ENCODE data around the gene NELL2. TPM values are rescaled to one million over a fixed set of nuclear protein-coding genes. Genes with fewer than 3 reads are reported as not detected.

NELL2 gene
- polyA plus RNA-seq, 1 donor = 99.9 TPM

DNA sequence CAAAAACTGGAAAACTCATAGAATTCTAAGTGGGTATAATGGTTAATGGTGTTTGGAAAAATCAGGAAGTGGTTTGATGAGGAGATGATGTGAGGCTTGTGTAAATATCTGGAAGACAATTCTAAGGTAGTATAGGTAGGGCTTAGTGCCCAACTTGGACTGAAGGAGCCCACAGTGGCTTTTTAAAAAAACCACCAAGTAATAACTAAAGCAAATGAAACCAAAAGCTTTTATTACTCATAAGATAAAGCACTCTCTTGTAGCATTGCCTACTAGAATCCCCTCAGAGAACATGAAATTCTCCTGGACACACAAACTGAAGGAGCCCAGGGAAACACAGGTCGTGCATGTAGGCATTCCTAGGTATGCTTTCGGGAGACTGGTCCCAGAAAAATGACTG is 324.5 kb downstream of the NELL2 start:
- no peak overlapping the region for H3K4me3 ChIP-seq (ENCODE audit: low read length)
- no peaks in the 10 kb centered on the region for H3K9me3 ChIP-seq (ENCODE audit: control insufficient read depth, low read depth, low read length)
- no peak overlapping the region for H3K27ac ChIP-seq (ENCODE audit: low read length)
- no CpG with 5 or more reads among the region's 2 CpGs for WGBS (ENCODE audit: insufficient coverage, low lambda C conversion rate)
- DNase-seq = no peak
- no peaks in the 10 kb centered on the region for H3K4me1 ChIP-seq (ENCODE audit: control insufficient read depth, insufficient read depth, low read length)
- no peaks in the 10 kb centered on the region for H3K27me3 ChIP-seq (ENCODE audit: control insufficient read depth, insufficient read depth, low read length)
- H3K36me3 ChIP-seq (ENCODE audit: control insufficient read depth, insufficient read depth, low read length) = no peaks in the 10 kb centered on the region

GRCh38 chr12:44550377-44550776 is 325.7 kb downstream of the NELL2 start:
- no peak for DNase-seq
- no peaks in the 10 kb centered on the region for H3K27me3 ChIP-seq (ENCODE audit: control insufficient read depth, insufficient read depth, low read length)
- H3K9me3 ChIP-seq (ENCODE audit: control insufficient read depth, low read depth, low read length) = no peaks in the 10 kb centered on the region
- H3K36me3 ChIP-seq (ENCODE audit: control insufficient read depth, insufficient read depth, low read length) = no peaks in the 10 kb centered on the region
- no peak overlapping the region for H3K27ac ChIP-seq (ENCODE audit: low read length)
- H3K4me3 ChIP-seq (ENCODE audit: low read length) = no peak overlapping the region
- WGBS (ENCODE audit: insufficient coverage, low lambda C conversion rate) = 94% methylated on average over 2 of the region's 5 CpGs
- no peaks in the 10 kb centered on the region for H3K4me1 ChIP-seq (ENCODE audit: control insufficient read depth, insufficient read depth, low read length)

GRCh38 chr12:44546060-44546459 is 330.1 kb downstream of the NELL2 start:
- 100% methylated on average over 1 of the region's 1 CpG for WGBS (ENCODE audit: insufficient coverage, low lambda C conversion rate)
- Histone ChIP-seq H3K27me3 (ENCODE audit: control insufficient read depth, insufficient read depth, low read length) (no peaks in the 10 kb centered on the region), H3K9me3 (ENCODE audit: control insufficient read depth, low read depth, low read length) (no peaks in the 10 kb centered on the region), H3K27ac (ENCODE audit: low read length) (no peak overlapping the region), H3K4me3 (ENCODE audit: low read length) (no peak overlapping the region), H3K4me1 (ENCODE audit: control insufficient read depth, insufficient read depth, low read length) (no peaks in the 10 kb centered on the region), H3K36me3 (ENCODE audit: control insufficient read depth, insufficient read depth, low read length) (no peaks in the 10 kb centered on the region)
- no peak for DNase-seq

DNA sequence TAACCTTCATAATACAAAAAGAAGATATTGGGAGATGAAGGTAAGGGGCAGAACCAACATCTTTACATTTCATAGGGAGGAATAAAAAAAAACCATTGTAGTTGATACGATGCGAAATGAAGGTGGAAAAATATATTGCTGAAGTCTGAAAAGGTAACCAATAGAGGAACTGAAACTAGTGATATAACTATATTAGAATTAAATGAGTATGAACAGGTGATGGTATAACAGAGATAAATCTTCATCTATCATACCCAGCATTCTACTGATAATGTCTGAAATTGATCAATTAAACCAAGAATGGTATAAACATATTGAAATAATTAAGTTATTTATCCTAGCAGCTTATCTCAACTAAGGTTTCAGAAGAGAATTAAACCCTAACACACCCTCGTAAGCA is 332.1 kb downstream of the NELL2 start:
- 100% methylated on average over 2 of the region's 3 CpGs for WGBS (ENCODE audit: insufficient coverage, low lambda C conversion rate)
- Histone ChIP-seq H3K27me3 (ENCODE audit: control insufficient read depth, insufficient read depth, low read length) (no peaks in the 10 kb centered on the region), H3K4me3 (ENCODE audit: low read length) (no peak overlapping the region), H3K4me1 (ENCODE audit: control insufficient read depth, insufficient read depth, low read length) (no peaks in the 10 kb centered on the region), H3K9me3 (ENCODE audit: control insufficient read depth, low read depth, low read length) (no peaks in the 10 kb centered on the region), H3K27ac (ENCODE audit: low read length) (no peak overlapping the region), H3K36me3 (ENCODE audit: control insufficient read depth, insufficient read depth, low read length) (no peaks in the 10 kb centered on the region)
- no peak for DNase-seq

GRCh38 chr12:44542716-44543115 is 333.4 kb downstream of the NELL2 start:
- H3K4me1 ChIP-seq (ENCODE audit: control insufficient read depth, insufficient read depth, low read length) = no peaks in the 10 kb centered on the region
- WGBS (ENCODE audit: insufficient coverage, low lambda C conversion rate) = no CpG with 5 or more reads among the region's 1 CpG
- H3K9me3 ChIP-seq (ENCODE audit: control insufficient read depth, low read depth, low read length) = no peaks in the 10 kb centered on the region
- no peaks in the 10 kb centered on the region for H3K36me3 ChIP-seq (ENCODE audit: control insufficient read depth, insufficient read depth, low read length)
- no peak overlapping the region for H3K27ac ChIP-seq (ENCODE audit: low read length)
- no peak overlapping the region for H3K4me3 ChIP-seq (ENCODE audit: low read length)
- no peaks in the 10 kb centered on the region for H3K27me3 ChIP-seq (ENCODE audit: control insufficient read depth, insufficient read depth, low read length)
- no peak for DNase-seq

- Histone ChIP-seq H3K27me3 (ENCODE audit: control insufficient read depth, insufficient read depth, low read length) (no peaks in the 10 kb centered on the region), H3K9me3 (ENCODE audit: control insufficient read depth, low read depth, low read length) (no peaks in the 10 kb centered on the region), H3K4me3 (ENCODE audit: low read length) (no peak overlapping the region), H3K36me3 (ENCODE audit: control insufficient read depth, insufficient read depth, low read length) (no peaks in the 10 kb centered on the region), H3K27ac (ENCODE audit: low read length) (no peak overlapping the region), H3K4me1 (ENCODE audit: control insufficient read depth, insufficient read depth, low read length) (no peaks in the 10 kb centered on the region)
- no peak for DNase-seq
Observed at GRCh38 chr12:44537354-44537753, 338.8 kb downstream of the NELL2 start.

- WGBS (ENCODE audit: insufficient coverage, low lambda C conversion rate) = no CpG with 5 or more reads among the region's 1 CpG
- no peaks in the 10 kb centered on the region for H3K36me3 ChIP-seq (ENCODE audit: control insufficient read depth, insufficient read depth, low read length)
- H3K4me1 ChIP-seq (ENCODE audit: control insufficient read depth, insufficient read depth, low read length) = no peaks in the 10 kb centered on the region
- no peaks in the 10 kb centered on the region for H3K9me3 ChIP-seq (ENCODE audit: control insufficient read depth, low read depth, low read length)
- no peaks in the 10 kb centered on the region for H3K27me3 ChIP-seq (ENCODE audit: control insufficient read depth, insufficient read depth, low read length)
- no peak for DNase-seq
- H3K27ac ChIP-seq (ENCODE audit: low read length) = no peak overlapping the region
- H3K4me3 ChIP-seq (ENCODE audit: low read length) = no peak overlapping the region
Observed at GRCh38 chr12:44532940-44533339, 343.2 kb downstream of the NELL2 start.

DNA sequence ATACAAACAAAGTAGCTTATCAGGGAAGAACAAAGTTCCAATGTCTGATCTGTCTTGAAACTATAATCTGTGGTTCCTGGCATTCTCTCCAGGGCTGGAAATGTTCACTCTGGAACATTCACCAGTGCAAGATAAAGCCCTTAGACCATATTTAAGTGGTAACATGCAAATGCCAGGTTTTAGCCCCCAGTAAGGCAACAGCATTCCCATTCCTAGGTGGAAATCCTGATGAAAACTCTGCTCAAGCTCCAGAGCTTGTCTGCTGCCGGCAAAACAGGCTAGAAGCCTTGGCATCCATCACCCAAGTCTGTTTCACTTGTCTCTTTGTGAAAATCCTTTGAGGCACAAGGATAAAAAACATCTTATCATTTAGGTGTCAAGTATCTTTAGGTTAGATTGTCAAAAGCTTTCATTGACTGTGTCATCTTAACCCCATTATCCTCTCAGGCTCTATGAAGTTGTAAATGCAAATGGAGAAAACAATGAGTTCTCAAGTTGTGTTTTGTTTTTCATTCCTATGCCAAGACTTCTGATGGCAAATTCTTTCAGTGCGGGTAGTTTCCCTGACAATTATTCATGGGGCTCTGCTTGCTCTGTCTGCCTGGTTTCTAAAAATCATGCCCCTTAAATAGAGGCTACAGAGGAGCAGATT is 344.7 kb downstream of the NELL2 start:
- Histone ChIP-seq H3K36me3 (ENCODE audit: control insufficient read depth, insufficient read depth, low read length) (no peaks in the 10 kb centered on the region), H3K4me1 (ENCODE audit: control insufficient read depth, insufficient read depth, low read length) (no peaks in the 10 kb centered on the region), H3K4me3 (ENCODE audit: low read length) (no peak overlapping the region), H3K27ac (ENCODE audit: low read length) (no peak overlapping the region), H3K9me3 (ENCODE audit: control insufficient read depth, low read depth, low read length) (no peaks in the 10 kb centered on the region), H3K27me3 (ENCODE audit: control insufficient read depth, insufficient read depth, low read length) (no peaks in the 10 kb centered on the region)
- 80% methylated on average over 1 of the region's 2 CpGs for WGBS (ENCODE audit: insufficient coverage, low lambda C conversion rate)
- DNase-seq = no peak

GRCh38 chr12:44526655-44527182 is 349.4 kb downstream of the NELL2 start:
- H3K27me3 ChIP-seq (ENCODE audit: control insufficient read depth, insufficient read depth, low read length) = no peaks in the 10 kb centered on the region
- DNase-seq = no peak
- 85% methylated on average over 8 of the region's 9 CpGs for WGBS (ENCODE audit: insufficient coverage, low lambda C conversion rate)
- no peak overlapping the region for H3K27ac ChIP-seq (ENCODE audit: low read length)
- no peak overlapping the region for H3K4me3 ChIP-seq (ENCODE audit: low read length)
- no peaks in the 10 kb centered on the region for H3K4me1 ChIP-seq (ENCODE audit: control insufficient read depth, insufficient read depth, low read length)
- H3K36me3 ChIP-seq (ENCODE audit: control insufficient read depth, insufficient read depth, low read length) = no peaks in the 10 kb centered on the region
- H3K9me3 ChIP-seq (ENCODE audit: control insufficient read depth, low read depth, low read length) = no peaks in the 10 kb centered on the region

DNA sequence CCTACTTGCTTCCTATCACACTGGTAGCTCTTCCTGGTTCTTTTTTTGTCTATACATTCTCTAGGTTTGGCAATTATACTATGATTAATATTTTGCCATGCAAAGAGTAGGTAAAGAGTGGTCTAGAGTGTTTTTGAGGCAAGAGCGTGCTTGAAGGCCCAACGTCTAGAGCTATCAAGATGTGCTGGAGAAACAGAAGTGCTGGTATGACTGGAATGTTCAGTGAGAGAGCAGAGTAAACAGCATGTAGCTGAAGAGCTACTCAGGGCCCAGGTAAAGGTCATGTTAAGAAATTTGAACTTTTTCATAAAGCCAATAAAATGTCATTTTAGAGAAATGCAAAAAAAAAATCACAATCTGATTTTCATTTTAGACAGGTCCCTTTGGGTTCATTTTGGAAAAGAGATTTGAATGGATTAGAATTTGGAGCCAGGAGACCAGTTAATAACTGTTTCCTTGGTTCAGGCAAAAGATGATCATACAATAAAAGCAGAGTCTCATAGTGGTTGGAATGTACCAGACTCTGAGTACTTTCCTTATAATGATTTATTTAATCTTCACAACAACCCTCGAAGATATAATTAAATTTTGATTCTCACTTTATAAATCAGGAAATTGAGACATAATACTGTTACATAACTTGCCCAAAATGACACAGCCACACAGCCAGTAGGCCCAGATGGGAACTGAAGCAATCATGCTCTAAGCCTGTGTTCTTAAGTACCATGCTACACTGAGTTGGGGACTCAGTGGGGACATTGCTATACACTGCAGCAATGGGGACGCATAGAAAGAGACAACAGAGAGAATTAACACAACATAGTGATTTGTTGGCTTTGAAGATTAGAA is 350.1 kb downstream of the NELL2 start:
- no peaks in the 10 kb centered on the region for H3K27me3 ChIP-seq (ENCODE audit: control insufficient read depth, insufficient read depth, low read length)
- no peaks in the 10 kb centered on the region for H3K4me1 ChIP-seq (ENCODE audit: control insufficient read depth, insufficient read depth, low read length)
- H3K4me3 ChIP-seq (ENCODE audit: low read length) = no peak overlapping the region
- no peak overlapping the region for H3K27ac ChIP-seq (ENCODE audit: low read length)
- H3K9me3 ChIP-seq (ENCODE audit: control insufficient read depth, low read depth, low read length) = no peaks in the 10 kb centered on the region
- H3K36me3 ChIP-seq (ENCODE audit: control insufficient read depth, insufficient read depth, low read length) = no peaks in the 10 kb centered on the region
- 100% methylated on average over 1 of the region's 4 CpGs for WGBS (ENCODE audit: insufficient coverage, low lambda C conversion rate)
- DNase-seq = no peak
